Astrocyte (in vitro differentiated cells and primary cell): ENCODE measurements around the gene SLC4A2.

Source experiments
- EZH2 ChIP-seq: IDR thresholded peaks from 2 replicates; pipeline ENCODE4 v1.6.1; 2012; ENCODE audit warnings: mild to moderate bottlenecking, low read length, inconsistent platforms; ENCODE audit not compliant: insufficient read depth
- TF ChIP-seq, protein P1 (sequence below): IDR thresholded peaks from 2 replicates; pipeline ENCODE4 v1.5.1; 2011; ENCODE audit warnings: low read depth, mild to moderate bottlenecking, inconsistent platforms, low read length, moderate library complexity; ENCODE audit not compliant: insufficient read depth

DNA sequence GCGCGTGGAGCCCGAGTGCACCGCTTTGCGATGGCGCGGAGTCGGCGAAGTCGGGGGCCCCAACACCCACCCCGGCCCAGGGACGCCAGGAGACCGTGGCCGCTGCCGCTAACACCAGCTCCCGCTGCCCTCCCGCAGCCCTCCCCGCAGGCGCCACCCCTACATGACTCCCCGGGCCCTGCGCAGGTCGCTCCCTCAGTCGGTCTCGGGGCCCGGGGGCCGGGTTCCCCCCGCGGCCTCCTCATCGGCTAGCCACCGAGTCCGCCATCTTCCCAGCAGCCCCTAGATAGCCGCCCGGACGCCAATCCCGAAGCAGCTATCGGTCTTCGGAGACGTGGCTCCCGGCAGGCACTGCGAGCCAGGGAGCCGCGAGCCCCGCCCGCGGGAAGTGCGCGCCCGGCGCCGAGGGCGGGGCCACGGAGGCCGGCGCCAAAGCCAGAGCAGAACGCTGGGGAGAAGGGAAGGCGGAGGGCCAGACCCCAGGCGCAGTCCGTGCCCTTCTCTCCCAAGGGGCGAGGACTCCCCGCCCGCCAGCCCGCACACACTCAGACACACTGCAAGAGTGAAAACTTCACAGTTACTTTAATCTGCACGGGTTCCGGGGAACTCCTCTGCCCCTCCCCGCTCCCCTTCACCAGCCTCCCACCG is 21.3 kb downstream of the SLC4A2 start, which contains the start of gene FASTK:
- TF ChIP-seq, protein P1, sequence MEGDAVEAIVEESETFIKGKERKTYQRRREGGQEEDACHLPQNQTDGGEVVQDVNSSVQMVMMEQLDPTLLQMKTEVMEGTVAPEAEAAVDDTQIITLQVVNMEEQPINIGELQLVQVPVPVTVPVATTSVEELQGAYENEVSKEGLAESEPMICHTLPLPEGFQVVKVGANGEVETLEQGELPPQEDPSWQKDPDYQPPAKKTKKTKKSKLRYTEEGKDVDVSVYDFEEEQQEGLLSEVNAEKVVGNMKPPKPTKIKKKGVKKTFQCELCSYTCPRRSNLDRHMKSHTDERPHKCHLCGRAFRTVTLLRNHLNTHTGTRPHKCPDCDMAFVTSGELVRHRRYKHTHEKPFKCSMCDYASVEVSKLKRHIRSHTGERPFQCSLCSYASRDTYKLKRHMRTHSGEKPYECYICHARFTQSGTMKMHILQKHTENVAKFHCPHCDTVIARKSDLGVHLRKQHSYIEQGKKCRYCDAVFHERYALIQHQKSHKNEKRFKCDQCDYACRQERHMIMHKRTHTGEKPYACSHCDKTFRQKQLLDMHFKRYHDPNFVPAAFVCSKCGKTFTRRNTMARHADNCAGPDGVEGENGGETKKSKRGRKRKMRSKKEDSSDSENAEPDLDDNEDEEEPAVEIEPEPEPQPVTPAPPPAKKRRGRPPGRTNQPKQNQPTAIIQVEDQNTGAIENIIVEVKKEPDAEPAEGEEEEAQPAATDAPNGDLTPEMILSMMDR, result no peak
- TF ChIP-seq EZH2, result no peak
